Measurements from ENCODE around the gene UBE2QL1. TPM values are rescaled to one million over a fixed set of nuclear protein-coding genes. Genes with fewer than 3 reads are reported as not detected.

Gene UBE2QL1
- total and polyA plus RNA-seq, 2 donors (not counting 1 experiment from before 2014, with no cell fraction given): 0.33 to 1.7 TPM

GRCh38 chr5:6419340-6419852 lies 29.3 kb upstream of the UBE2QL1 start:
- no peak overlapping the region for H3K4me3 Mint-ChIP-seq
- no peak overlapping the region for H3K27ac ChIP-seq (ENCODE audit: low read length in 2 of 2)
- no peaks in the 10 kb centered on the region for H3K4me1 Mint-ChIP-seq
- no peak for DNase-seq
- no peaks in the 10 kb centered on the region for H3K4me1 ChIP-seq (ENCODE audit: control insufficient read depth in 2 of 2, insufficient read depth in 2 of 2, low read length in 2 of 2)
- 100% methylated on average over 1 of the region's 8 CpGs for whole genome bisulfite sequencing (ENCODE audit: insufficient coverage)
- H2AFZ ChIP-seq (ENCODE audit: insufficient read depth, low read depth, low read length, poor library complexity, severe bottlenecking): no peak overlapping the region
- ChIA-PET CTCF (no interaction called here), POLR2A (no interaction called here)
- H4K20me1 ChIP-seq (ENCODE audit: control insufficient read depth, insufficient read depth, low read length, poor library complexity, severe bottlenecking): no peaks in the 10 kb centered on the region
- H3K9ac ChIP-seq (ENCODE audit: low read length): no peak overlapping the region
- H3K27ac Mint-ChIP-seq: no peak overlapping the region
- no peaks in the 10 kb centered on the region for H3K79me2 ChIP-seq (ENCODE audit: control insufficient read depth, insufficient read depth, low read length)
- ATAC-seq (ENCODE audit: low read depth): no peak
- TF ChIP-seq, protein P1, sequence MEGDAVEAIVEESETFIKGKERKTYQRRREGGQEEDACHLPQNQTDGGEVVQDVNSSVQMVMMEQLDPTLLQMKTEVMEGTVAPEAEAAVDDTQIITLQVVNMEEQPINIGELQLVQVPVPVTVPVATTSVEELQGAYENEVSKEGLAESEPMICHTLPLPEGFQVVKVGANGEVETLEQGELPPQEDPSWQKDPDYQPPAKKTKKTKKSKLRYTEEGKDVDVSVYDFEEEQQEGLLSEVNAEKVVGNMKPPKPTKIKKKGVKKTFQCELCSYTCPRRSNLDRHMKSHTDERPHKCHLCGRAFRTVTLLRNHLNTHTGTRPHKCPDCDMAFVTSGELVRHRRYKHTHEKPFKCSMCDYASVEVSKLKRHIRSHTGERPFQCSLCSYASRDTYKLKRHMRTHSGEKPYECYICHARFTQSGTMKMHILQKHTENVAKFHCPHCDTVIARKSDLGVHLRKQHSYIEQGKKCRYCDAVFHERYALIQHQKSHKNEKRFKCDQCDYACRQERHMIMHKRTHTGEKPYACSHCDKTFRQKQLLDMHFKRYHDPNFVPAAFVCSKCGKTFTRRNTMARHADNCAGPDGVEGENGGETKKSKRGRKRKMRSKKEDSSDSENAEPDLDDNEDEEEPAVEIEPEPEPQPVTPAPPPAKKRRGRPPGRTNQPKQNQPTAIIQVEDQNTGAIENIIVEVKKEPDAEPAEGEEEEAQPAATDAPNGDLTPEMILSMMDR (IDR thresholded peaks at IDR 0.05): no peak
- no peak for TF ChIP-seq EZH2 (IDR thresholded peaks at IDR 0.05; ENCODE audit: borderline replicate concordance, insufficient read depth, low read depth, low read length, poor library complexity, severe bottlenecking)
- H3K27me3 ChIP-seq (replicated peaks in 1 of 4; ENCODE audit: control extremely low read depth in 1 of 4, control insufficient read depth in 3 of 4, insufficient read depth in 4 of 4, low read length in 3 of 4): no peaks in the 10 kb centered on the region
- peaks cover 14% of the 10 kb centered on the region for H3K27me3 Mint-ChIP-seq
- H3K36me3 ChIP-seq (replicated peaks in 1 of 2; ENCODE audit: control extremely low read depth in 1 of 2, control insufficient read depth in 1 of 2, extremely low read depth in 1 of 2, insufficient read depth in 2 of 2, low read length in 1 of 2): no peaks in the 10 kb centered on the region
- no peak overlapping the region for H3K4me2 ChIP-seq (replicated peaks; ENCODE audit: low read depth, low read length, poor library complexity, severe bottlenecking)
- peaks cover 0 to 7% (median 0%) of the 10 kb centered on the region in 3 donors for H3K9me3 ChIP-seq (ENCODE audit: control extremely low read depth in 1 of 3, control insufficient read depth in 2 of 3, insufficient read depth in 1 of 3, low read length in 2 of 3)
- H3K4me3 ChIP-seq (ENCODE audit: control extremely low read depth in 1 of 5, extremely low read depth in 1 of 5, insufficient read depth in 1 of 5, low read depth in 2 of 5, low read length in 4 of 5): no peak overlapping the region
- intact Hi-C loops (cut with micrococcal nuclease): no loop called here
- H3K9me3 Mint-ChIP-seq (ENCODE audit: insufficient read depth): no peaks in the 10 kb centered on the region

DNA sequence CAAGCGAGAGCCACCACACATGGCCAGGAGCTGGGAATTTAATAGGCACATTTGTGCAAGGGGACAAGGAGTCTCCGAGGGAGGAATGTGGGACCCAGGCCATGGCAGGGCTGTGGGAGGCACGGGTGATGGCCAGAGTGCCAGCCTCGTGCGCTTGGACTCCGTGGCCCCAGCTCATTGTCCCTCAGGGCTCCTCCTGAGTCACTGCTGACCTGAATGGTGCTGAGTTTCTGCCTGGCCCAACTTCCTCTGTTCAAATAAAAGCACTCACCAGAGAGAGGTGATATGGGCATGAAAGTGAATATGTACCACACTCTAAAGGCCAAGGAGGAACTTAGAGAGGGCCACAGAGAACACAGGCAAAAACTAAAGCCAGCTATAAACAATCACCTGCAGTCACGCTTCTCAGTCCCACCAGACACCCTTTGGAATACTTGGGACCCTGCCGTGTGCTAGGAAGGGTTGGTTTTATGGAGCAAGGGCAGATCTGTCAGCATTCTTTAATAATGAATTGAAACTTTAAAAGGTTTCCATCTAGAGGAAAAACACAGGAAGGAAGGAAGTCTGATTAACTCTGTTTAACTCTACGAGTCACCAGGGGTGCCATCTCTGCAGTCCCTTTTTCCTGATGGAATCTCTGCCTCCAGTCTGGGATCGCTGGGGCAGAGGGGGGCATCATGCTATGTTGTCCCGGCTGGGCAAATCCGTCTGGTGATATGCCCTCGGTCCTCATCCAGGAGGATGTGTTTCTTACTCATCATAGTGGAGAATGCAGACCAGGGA lies 25.1 kb upstream of the UBE2QL1 start:
- no peaks in the 10 kb centered on the region for H3K36me3 ChIP-seq (replicated peaks in 1 of 2; ENCODE audit: control extremely low read depth in 1 of 2, control insufficient read depth in 1 of 2, extremely low read depth in 1 of 2, insufficient read depth in 2 of 2, low read length in 1 of 2)
- H3K4me3 Mint-ChIP-seq: no peak overlapping the region
- H3K9me3 Mint-ChIP-seq (ENCODE audit: insufficient read depth): no peaks in the 10 kb centered on the region
- H3K4me1 ChIP-seq (ENCODE audit: control insufficient read depth in 2 of 2, insufficient read depth in 2 of 2, low read length in 2 of 2): no peaks in the 10 kb centered on the region
- no peaks in the 10 kb centered on the region for H3K9me3 ChIP-seq (ENCODE audit: control extremely low read depth in 1 of 3, control insufficient read depth in 2 of 3, insufficient read depth in 1 of 3, low read length in 2 of 3)
- H3K4me1 Mint-ChIP-seq: no peaks in the 10 kb centered on the region
- POLR2A ChIA-PET: no interaction called here
- H3K4me3 ChIP-seq (ENCODE audit: control extremely low read depth in 1 of 5, extremely low read depth in 1 of 5, insufficient read depth in 1 of 5, low read depth in 2 of 5, low read length in 4 of 5): no peak overlapping the region
- H3K9ac ChIP-seq (ENCODE audit: low read length): no peak overlapping the region
- ATAC-seq (ENCODE audit: low read depth): no peak
- no peak for DNase-seq
- no peaks in the 10 kb centered on the region for H4K20me1 ChIP-seq (ENCODE audit: control insufficient read depth, insufficient read depth, low read length, poor library complexity, severe bottlenecking)
- no peaks in the 10 kb centered on the region for H3K79me2 ChIP-seq (ENCODE audit: control insufficient read depth, insufficient read depth, low read length)
- no peak overlapping the region for H2AFZ ChIP-seq (ENCODE audit: insufficient read depth, low read depth, low read length, poor library complexity, severe bottlenecking)
- TF ChIP-seq, protein P1 (IDR thresholded peaks at IDR 0.05): no peak
- no peak for TF ChIP-seq EZH2 (IDR thresholded peaks at IDR 0.05; ENCODE audit: borderline replicate concordance, insufficient read depth, low read depth, low read length, poor library complexity, severe bottlenecking)
- 85% methylated on average over 11 of the region's 13 CpGs for WGBS (ENCODE audit: insufficient coverage)
- H3K27me3 Mint-ChIP-seq: peaks cover 17% of the 10 kb centered on the region
- no peaks in the 10 kb centered on the region for H3K27me3 ChIP-seq (replicated peaks in 1 of 4; ENCODE audit: control extremely low read depth in 1 of 4, control insufficient read depth in 3 of 4, insufficient read depth in 4 of 4, low read length in 3 of 4)
- CTCF ChIA-PET: no interaction called here
- no peak overlapping the region for H3K27ac Mint-ChIP-seq
- H3K27ac ChIP-seq (ENCODE audit: low read length in 2 of 2): no peak overlapping the region
- intact Hi-C loops (cut with micrococcal nuclease): no loop called here
- H3K4me2 ChIP-seq (replicated peaks; ENCODE audit: low read depth, low read length, poor library complexity, severe bottlenecking): no peak overlapping the region
